ENCODE measurements around the gene PKIB. TPM values are rescaled to one million over a fixed set of nuclear protein-coding genes. Genes with fewer than 3 reads are reported as not detected.

Gene PKIB
- polyA plus RNA-seq, 2 of the 4 experiments (the other 2 are of a cell fraction): 0.37 to 1.5 TPM

- no peak for FAIRE-seq
- no peak overlapping the region for H3K27ac ChIP-seq
Measured at GRCh38 chr6:122733259-122733658, 123.1 kb downstream of the PKIB start.

DNA sequence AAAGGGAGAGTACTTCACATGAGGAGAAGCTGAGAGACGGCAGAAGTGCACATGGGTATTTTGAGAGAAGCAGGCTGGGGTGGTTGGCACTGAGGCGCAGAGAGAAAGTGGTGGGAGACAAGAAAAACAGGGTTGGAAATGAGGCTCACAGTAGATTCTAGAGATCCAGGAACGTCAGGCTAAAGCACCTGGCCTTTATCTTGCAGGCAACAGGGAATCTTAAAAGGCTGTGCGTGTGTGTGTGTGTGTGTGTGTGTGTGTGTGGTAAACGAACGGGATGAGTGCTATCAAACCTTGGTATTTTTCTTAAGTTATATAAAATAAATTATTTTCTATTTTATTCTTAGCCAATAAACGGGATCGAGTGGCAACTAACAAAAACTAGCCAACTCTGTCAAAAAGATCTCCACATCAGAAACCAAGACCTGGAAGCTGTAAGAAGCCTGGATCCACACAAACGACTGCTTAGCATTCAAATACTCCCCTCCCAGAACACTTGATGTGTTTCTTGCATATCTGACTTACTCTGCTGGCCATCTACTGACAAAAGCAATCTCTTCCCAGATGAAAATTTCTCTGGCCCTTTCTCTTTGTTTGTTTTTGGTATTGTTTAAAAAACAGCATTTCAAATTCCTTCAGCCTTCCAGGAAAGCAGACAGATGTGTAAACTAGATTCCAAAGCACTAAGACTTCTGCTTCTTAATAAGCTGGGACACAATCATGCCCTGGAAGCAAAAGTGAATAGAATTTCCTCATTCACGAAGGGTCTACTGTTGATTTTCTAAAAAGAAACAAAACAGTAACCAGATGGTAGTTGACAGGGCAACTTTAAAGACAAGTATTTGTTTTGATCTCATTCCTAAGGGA is 124.6 kb downstream of the PKIB start:
- Histone ChIP-seq H3K4me3 (no peak overlapping the region), H3K4me2 (no peak overlapping the region), H3K9me3 (no peaks in the 10 kb centered on the region), H3K4me1 (no peaks in the 10 kb centered on the region), H3K27ac (no peak overlapping the region)
- ChIA-PET CTCF (interaction anchor here (8.5 kb wide), 1 partner anchor 104 kb away, joined by 76 read pairs; no protein-coding TSS in a partner anchor), POLR2A (no interaction called here)
- DNase-seq (ENCODE audit: low read depth in 1 of 2, low spot score in 1 of 2) (no peak), ATAC-seq (no peak), FAIRE-seq (no peak)
- TF ChIP-seq PHF8 (IDR thresholded peaks at IDR 0.05; ENCODE audit: borderline replicate concordance, low read depth) (no peak), MAFK (IDR thresholded peaks at IDR 0.05; ENCODE audit: partially characterized antibody) (no peak), FOSB (CRISPR knock-in tag; IDR thresholded peaks at IDR 0.05) (no peak), ZNF302 (CRISPR knock-in tag; IDR thresholded peaks at IDR 0.05) (no peak), CEBPB (IDR thresholded peaks at IDR 0.05) (no peak), POLR2AphosphoS2 (conservative IDR thresholded peaks at IDR 0.05; ENCODE audit: low read length) (no peak), HOXB5 (CRISPR knock-in tag; IDR thresholded peaks at IDR 0.05) (no peak)
- WGBS (ENCODE audit: missing lambda C conversion rate): 38% methylated on average over 10 of the region's 10 CpGs

More at GRCh38 chr6:122733259-122733658, 123.1 kb downstream of the PKIB start:
- no peak for TF ChIP-seq NFE2L2 (conservative IDR thresholded peaks at IDR 0.05; ENCODE audit: low read length)
- TF ChIP-seq, protein P1, sequence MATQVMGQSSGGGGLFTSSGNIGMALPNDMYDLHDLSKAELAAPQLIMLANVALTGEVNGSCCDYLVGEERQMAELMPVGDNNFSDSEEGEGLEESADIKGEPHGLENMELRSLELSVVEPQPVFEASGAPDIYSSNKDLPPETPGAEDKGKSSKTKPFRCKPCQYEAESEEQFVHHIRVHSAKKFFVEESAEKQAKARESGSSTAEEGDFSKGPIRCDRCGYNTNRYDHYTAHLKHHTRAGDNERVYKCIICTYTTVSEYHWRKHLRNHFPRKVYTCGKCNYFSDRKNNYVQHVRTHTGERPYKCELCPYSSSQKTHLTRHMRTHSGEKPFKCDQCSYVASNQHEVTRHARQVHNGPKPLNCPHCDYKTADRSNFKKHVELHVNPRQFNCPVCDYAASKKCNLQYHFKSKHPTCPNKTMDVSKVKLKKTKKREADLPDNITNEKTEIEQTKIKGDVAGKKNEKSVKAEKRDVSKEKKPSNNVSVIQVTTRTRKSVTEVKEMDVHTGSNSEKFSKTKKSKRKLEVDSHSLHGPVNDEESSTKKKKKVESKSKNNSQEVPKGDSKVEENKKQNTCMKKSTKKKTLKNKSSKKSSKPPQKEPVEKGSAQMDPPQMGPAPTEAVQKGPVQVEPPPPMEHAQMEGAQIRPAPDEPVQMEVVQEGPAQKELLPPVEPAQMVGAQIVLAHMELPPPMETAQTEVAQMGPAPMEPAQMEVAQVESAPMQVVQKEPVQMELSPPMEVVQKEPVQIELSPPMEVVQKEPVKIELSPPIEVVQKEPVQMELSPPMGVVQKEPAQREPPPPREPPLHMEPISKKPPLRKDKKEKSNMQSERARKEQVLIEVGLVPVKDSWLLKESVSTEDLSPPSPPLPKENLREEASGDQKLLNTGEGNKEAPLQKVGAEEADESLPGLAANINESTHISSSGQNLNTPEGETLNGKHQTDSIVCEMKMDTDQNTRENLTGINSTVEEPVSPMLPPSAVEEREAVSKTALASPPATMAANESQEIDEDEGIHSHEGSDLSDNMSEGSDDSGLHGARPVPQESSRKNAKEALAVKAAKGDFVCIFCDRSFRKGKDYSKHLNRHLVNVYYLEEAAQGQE (IDR thresholded peaks at IDR 0.05): no peak
- TF ChIP-seq CEBPB (IDR thresholded peaks at IDR 0.05): no peak
- no peak for TF ChIP-seq CBX8 (IDR thresholded peaks at IDR 0.05)
- no peak for TF ChIP-seq POLR2A (IDR thresholded peaks at IDR 0.05; ENCODE audit: low read length)
- TF ChIP-seq RAD21 (conservative IDR thresholded peaks at IDR 0.05 in 1 of 2, IDR thresholded peaks at IDR 0.05 in 1 of 2): no peak
- no peak for TF ChIP-seq MYC (IDR thresholded peaks at IDR 0.05; ENCODE audit: borderline replicate concordance, low read length)
- TF ChIP-seq, protein P2, sequence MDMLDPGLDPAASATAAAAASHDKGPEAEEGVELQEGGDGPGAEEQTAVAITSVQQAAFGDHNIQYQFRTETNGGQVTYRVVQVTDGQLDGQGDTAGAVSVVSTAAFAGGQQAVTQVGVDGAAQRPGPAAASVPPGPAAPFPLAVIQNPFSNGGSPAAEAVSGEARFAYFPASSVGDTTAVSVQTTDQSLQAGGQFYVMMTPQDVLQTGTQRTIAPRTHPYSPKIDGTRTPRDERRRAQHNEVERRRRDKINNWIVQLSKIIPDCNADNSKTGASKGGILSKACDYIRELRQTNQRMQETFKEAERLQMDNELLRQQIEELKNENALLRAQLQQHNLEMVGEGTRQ (IDR thresholded peaks at IDR 0.05): no peak
- no peak for TF ChIP-seq HEYL (CRISPR knock-in tag; IDR thresholded peaks at IDR 0.05)
- TF ChIP-seq JUN (IDR thresholded peaks at IDR 0.05): no peak
- TF ChIP-seq ZC3H11A (IDR thresholded peaks at IDR 0.05): no peak
- no peak for TF ChIP-seq TP53 (CRISPR knock-in tag; IDR thresholded peaks at IDR 0.05)
- H3K9me3 ChIP-seq: no peaks in the 10 kb centered on the region
- CTCF ChIA-PET: interaction anchor here (0.6 to 8.5 kb wide), 6 partner anchors 11 to 106 kb away, joined by 3 to 76 read pairs (median 4); partner anchors contain the start of gene SMPDL3A
- no peak for DNase-seq (ENCODE audit: low read depth in 1 of 2, low spot score in 1 of 2)
- POLR2A ChIA-PET: no interaction called here
- 43% methylated on average over 4 of the region's 4 CpGs for WGBS (ENCODE audit: missing lambda C conversion rate)
- H3K4me3 ChIP-seq: no peak overlapping the region
- no peaks in the 10 kb centered on the region for H3K4me1 ChIP-seq
- H3K4me2 ChIP-seq: no peak overlapping the region
- ATAC-seq: no peak

GRCh38 chr6:122735582-122735981 is 125.4 kb downstream of the PKIB start:
- WGBS (ENCODE audit: missing lambda C conversion rate): 27% methylated on average over 4 of the region's 4 CpGs
- no peak overlapping the region for H3K4me3 ChIP-seq
- H3K9me3 ChIP-seq: no peaks in the 10 kb centered on the region
- FAIRE-seq (no peak), DNase-seq (ENCODE audit: low read depth in 1 of 2, low spot score in 1 of 2) (no peak), ATAC-seq (no peak)
- no peak overlapping the region for H3K27ac ChIP-seq
- POLR2A ChIA-PET: no interaction called here
- no peak overlapping the region for H3K4me2 ChIP-seq
- no peaks in the 10 kb centered on the region for H3K4me1 ChIP-seq
- CTCF ChIA-PET: interaction anchor here (0.6 to 8.5 kb wide), 2 partner anchors 9 to 103 kb away, joined by 4 to 76 read pairs; no protein-coding TSS in a partner anchor
- no peak for TF ChIP-seq MAX (IDR thresholded peaks at IDR 0.05)
- TF ChIP-seq CEBPB (IDR thresholded peaks at IDR 0.05): no peak
- no peak for TF ChIP-seq ZC3H11A (IDR thresholded peaks at IDR 0.05)
- no peak for TF ChIP-seq PBX3 (IDR thresholded peaks at IDR 0.05)
- no peak for TF ChIP-seq FOXS1 (CRISPR knock-in tag; IDR thresholded peaks at IDR 0.05)
- TF ChIP-seq CHD4 (IDR thresholded peaks at IDR 0.05; ENCODE audit: borderline replicate concordance): no peak
- no peak for TF ChIP-seq HOXB13 (CRISPR knock-in tag; IDR thresholded peaks at IDR 0.05; ENCODE audit: low read depth)
- no peak for TF ChIP-seq RFX5 (IDR thresholded peaks at IDR 0.05)
- no peak for TF ChIP-seq SREBF2 (IDR thresholded peaks at IDR 0.05)
- TF ChIP-seq NPAS2 (CRISPR knock-in tag; IDR thresholded peaks at IDR 0.05; ENCODE audit: borderline replicate concordance): no peak
- no peak for TF ChIP-seq CBX2 (IDR thresholded peaks at IDR 0.05; ENCODE audit: borderline replicate concordance, low read depth)
- TF ChIP-seq RNF2 (IDR thresholded peaks at IDR 0.05; ENCODE audit: borderline replicate concordance, low read depth): no peak
- no peak for TF ChIP-seq GATA3 (IDR thresholded peaks at IDR 0.05; ENCODE audit: borderline replicate concordance)
- no peak for TF ChIP-seq BHLHE40 (IDR thresholded peaks at IDR 0.05; ENCODE audit: low read depth, low read length)
- TF ChIP-seq HOXB5 (CRISPR knock-in tag; IDR thresholded peaks at IDR 0.05): no peak

All from A549 (cell line).